H9 (cell line): ENCODE measurements around the gene ANGPT4. TPM values are rescaled to one million over a fixed set of nuclear protein-coding genes. Genes with fewer than 3 reads are reported as not detected.

Experiments used
- DNase-seq: peaks from one replicate; pipeline ENCODE4 v3.0.0-alpha.2; 2017
- H2AFZ ChIP-seq: one replicate; pipeline ENCODE4 v1.6.1; 2013; ENCODE audit warnings: mild to moderate bottlenecking, low read length, control low read depth, moderate library complexity
- H2AK5ac ChIP-seq: 2 replicates; pipeline ENCODE4 v1.6.1; 2013; ENCODE audit warnings: low read length, control low read depth, mixed read lengths; ENCODE audit not compliant: insufficient read length
- H2BK120ac ChIP-seq: one replicate; pipeline ENCODE4 v1.6.1; 2013; ENCODE audit warnings: low read depth, mild to moderate bottlenecking, low read length, control low read depth, inconsistent platforms; ENCODE audit not compliant: poor library complexity, severe bottlenecking
- H2BK12ac ChIP-seq: 2 replicates; pipeline ENCODE4 v1.6.1; 2013; ENCODE audit warnings: low read length, control low read depth, mixed read lengths, low read depth; ENCODE audit not compliant: insufficient read length
- H2BK15ac ChIP-seq: 2 replicates; pipeline ENCODE4 v1.6.1; 2013; ENCODE audit warnings: low read depth, low read length, control low read depth
- H2BK20ac ChIP-seq: one replicate; pipeline ENCODE4 v1.6.1; 2013; ENCODE audit warnings: low read depth, mild to moderate bottlenecking, low read length, control low read depth, inconsistent platforms; ENCODE audit not compliant: poor library complexity, severe bottlenecking
- H2BK5ac ChIP-seq: 2 replicates; pipeline ENCODE4 v1.6.1; 2013; ENCODE audit warnings: low read length, control low read depth, mixed read lengths; ENCODE audit not compliant: insufficient read length
- H3K14ac ChIP-seq: 2 replicates; pipeline ENCODE4 v1.6.1; 2013; ENCODE audit warnings: low read length, control low read depth; ENCODE audit not compliant: insufficient read depth
- H3K18ac ChIP-seq: 2 replicates; pipeline ENCODE4 v1.6.1; 2013; ENCODE audit warnings: low read depth, mild to moderate bottlenecking, mixed read lengths, low read length, control low read depth; ENCODE audit not compliant: insufficient read length
- H3K23ac ChIP-seq: 2 replicates; pipeline ENCODE4 v1.6.1; 2013; ENCODE audit warnings: low read length, control low read depth, mixed read lengths, low read depth; ENCODE audit not compliant: insufficient read length
- H3K23me2 ChIP-seq: 2 replicates; pipeline ENCODE4 v1.6.1; 2013; ENCODE audit warnings: low read depth, mild to moderate bottlenecking, mixed read lengths, low read length, control low read depth; ENCODE audit not compliant: insufficient read length, poor library complexity, severe bottlenecking
- H3K27ac ChIP-seq: 2 replicates; pipeline ENCODE4 v1.5.1; 2013; ENCODE audit warnings: low read length, control low read depth, mixed read lengths, low read depth; ENCODE audit not compliant: insufficient read length
- H3K27me3 ChIP-seq: 2 replicates; pipeline ENCODE4 v1.6.1; 2013; ENCODE audit warnings: low read length, control low read depth, inconsistent platforms; ENCODE audit not compliant: insufficient read depth
- H3K4ac ChIP-seq: 2 replicates; pipeline ENCODE4 v1.6.1; 2013; ENCODE audit warnings: low read depth, mild to moderate bottlenecking, control low read depth, inconsistent platforms, low read length, moderate library complexity
- H3K4me1 ChIP-seq: 2 replicates; pipeline ENCODE4 v1.6.1; 2013; ENCODE audit warnings: low read length, control low read depth, inconsistent platforms; ENCODE audit not compliant: insufficient read depth
- H3K4me2 ChIP-seq: 2 replicates; pipeline ENCODE4 v1.6.1; 2013; ENCODE audit warnings: low read length, control low read depth, mixed read lengths; ENCODE audit not compliant: insufficient read length, insufficient read depth
- H3K56ac ChIP-seq: 2 replicates; pipeline ENCODE4 v1.6.1; 2013; ENCODE audit warnings: low read depth, mild to moderate bottlenecking, mixed read lengths, low read length, control low read depth; ENCODE audit not compliant: insufficient read length
- H3K79me1 ChIP-seq: 2 replicates; pipeline ENCODE4 v1.6.1; 2013; ENCODE audit warnings: low read depth, mild to moderate bottlenecking, moderate library complexity, low read length, control low read depth, inconsistent platforms; ENCODE audit not compliant: insufficient read depth, poor library complexity, severe bottlenecking
- H3K79me2 ChIP-seq: 2 replicates; pipeline ENCODE4 v1.6.1; 2013; ENCODE audit warnings: low read length, control low read depth, inconsistent platforms; ENCODE audit not compliant: insufficient read depth
- H3K9ac ChIP-seq: 2 replicates; pipeline ENCODE4 v1.6.1; 2013; ENCODE audit warnings: low read length, control low read depth, mixed read lengths; ENCODE audit not compliant: insufficient read length; ENCODE audit errors: extremely low read depth
- H3K9me3 ChIP-seq: one replicate; pipeline ENCODE4 v1.6.1; 2013; ENCODE audit warnings: low read depth, low read length, inconsistent platforms; ENCODE audit not compliant: control insufficient read depth
- H3T11ph ChIP-seq: one replicate; pipeline ENCODE4 v1.6.1; 2013; ENCODE audit warnings: mild to moderate bottlenecking, low read length, control low read depth, inconsistent platforms
- H4K20me1 ChIP-seq: one replicate; pipeline ENCODE4 v1.6.1; 2013; ENCODE audit not compliant: control insufficient read depth, insufficient read length, insufficient read depth
- H4K5ac ChIP-seq: 2 replicates; pipeline ENCODE4 v1.6.1; 2013; ENCODE audit warnings: low read depth, mild to moderate bottlenecking, mixed read lengths, low read length, control low read depth; ENCODE audit not compliant: insufficient read length
- H4K8ac ChIP-seq: replicated peaks from 2 replicates; pipeline ENCODE4 v1.6.1; 2013; ENCODE audit warnings: low read length, control low read depth, mixed read lengths, low read depth; ENCODE audit not compliant: insufficient read length
- H4K91ac ChIP-seq: 2 replicates; pipeline ENCODE4 v1.6.1; 2013; ENCODE audit warnings: low read depth, mild to moderate bottlenecking, moderate library complexity, mixed read lengths, low read length, control low read depth; ENCODE audit not compliant: insufficient read length
- H3K27ac Mint-ChIP-seq, 3 experiments: 2 replicates in 2 of 3; 3 replicates in 1 of 3; pipeline ENCODE4 v1.8.0; 2020 to 2021; ENCODE audit warnings: mixed read lengths in 3 of 3, mild to moderate bottlenecking in 1 of 3, moderate library complexity in 1 of 3
- H3K27me3 Mint-ChIP-seq: 2 replicates; pipeline ENCODE4 v1.8.0; 2021; ENCODE audit warnings: low read depth, mild to moderate bottlenecking, moderate library complexity, mixed read lengths
- H3K36me3 Mint-ChIP-seq, 3 experiments: 2 replicates in 2 of 3; 3 replicates in 1 of 3; pipeline ENCODE4 v1.8.0; 2020 to 2021; ENCODE audit warnings: low read depth in 3 of 3, mixed read lengths in 3 of 3; ENCODE audit not compliant: insufficient read depth in 1 of 3
- H3K4me1 Mint-ChIP-seq, 2 experiments: 2 replicates each; pipeline ENCODE4 v1.8.0; 2020; ENCODE audit warnings: mixed read lengths in 2 of 2
- H3K4me3 Mint-ChIP-seq, 2 experiments: 2 replicates in 1 of 2; 3 replicates in 1 of 2; pipeline ENCODE4 v1.8.0; 2020 to 2021; ENCODE audit warnings: mild to moderate bottlenecking in 2 of 2, mixed read lengths in 2 of 2, moderate library complexity in 1 of 2
- H3K9me3 Mint-ChIP-seq, 2 experiments: 2 replicates in 1 of 2; 3 replicates in 1 of 2; pipeline ENCODE4 v1.8.0; 2020; ENCODE audit warnings: mild to moderate bottlenecking in 2 of 2, mixed read lengths in 2 of 2, moderate library complexity in 1 of 2
- CTCF ChIP-seq: fragments of 200-600 bp; sonication (generic); conservative IDR thresholded peaks from 3 replicates; pipeline ENCODE4 v1.8.0; 2021; ENCODE audit warnings: antibody characterized with exemption, mild to moderate bottlenecking
- WGBS: extraction: QIAGEN DNeasy Blood & Tissue Kit; methylation state at CpG from one replicate; pipeline ENCODE4 v1.1.7; 2013; ENCODE audit warnings: missing lambda C conversion rate, low lambda C conversion rate, mixed read lengths; ENCODE audit not compliant: insufficient read length; ENCODE audit errors: extremely low coverage; 5-methylcytosine and 5-hydroxymethylcytosine counted together
- total RNA-seq: library from RNA; stranded (reverse); gene quantifications from 2 replicates; pipeline ENCODE4 v1.2.1, GENCODE V29; 2021

The ANGPT4 gene
- total RNA-seq, 1 experiment from 2014 or later: 0.11 TPM

DNA sequence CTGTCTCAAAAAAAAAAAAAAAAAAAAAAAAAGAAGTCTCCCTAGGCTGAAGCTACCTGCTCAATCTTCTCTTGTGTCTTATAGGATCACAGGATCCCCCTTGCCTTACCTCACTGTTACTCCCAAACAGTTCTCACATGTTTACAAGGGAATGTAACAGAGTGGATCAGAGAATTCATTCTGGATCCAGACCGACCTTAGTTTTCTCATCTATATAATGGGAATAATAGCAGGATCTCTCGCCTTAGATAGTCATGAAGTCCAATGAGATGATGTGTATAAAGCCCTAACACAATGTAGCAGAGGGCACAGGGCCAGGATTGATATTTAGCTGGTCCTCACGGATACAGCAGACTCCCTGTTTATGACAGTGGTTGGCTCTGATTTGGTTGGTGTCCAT lies 84.9 kb downstream of the ANGPT4 start:
- no peak overlapping the region for H3K23ac ChIP-seq
- no peak overlapping the region for H3K27ac ChIP-seq
- no peak overlapping the region for H3K4me2 ChIP-seq
- WGBS: no CpG with 5 or more reads among the region's 3 CpGs
- H3K79me2 ChIP-seq: no peaks in the 10 kb centered on the region
- H2BK15ac ChIP-seq: no peak overlapping the region
- no peak overlapping the region for H3K4ac ChIP-seq
- H3K4me1 ChIP-seq: no peaks in the 10 kb centered on the region
- no peak for TF ChIP-seq CTCF
- no peak overlapping the region for H2AK5ac ChIP-seq
- peaks cover 14% of the 10 kb centered on the region for H3K27me3 Mint-ChIP-seq
- no peak overlapping the region for H3K56ac ChIP-seq
- no peak overlapping the region for H4K8ac ChIP-seq
- H3K36me3 Mint-ChIP-seq: no peaks in the 10 kb centered on the region; a peak in 1 of 7 replicates
- H4K20me1 ChIP-seq: no peaks in the 10 kb centered on the region
- H3K79me1 ChIP-seq: no peaks in the 10 kb centered on the region
- H3K9me3 ChIP-seq: no peaks in the 10 kb centered on the region
- no peak overlapping the region for H3K27ac Mint-ChIP-seq
- H3K4me1 Mint-ChIP-seq: peaks cover 20% of the 10 kb centered on the region in 2 experiments
- DNase-seq: no peak
- H3K27me3 ChIP-seq: peaks cover 4% of the 10 kb centered on the region; the same call in 1 of the 2 replicates
- no peak overlapping the region for H2BK5ac ChIP-seq
- no peak overlapping the region for H2BK120ac ChIP-seq
- no peak overlapping the region for H3K9ac ChIP-seq
- H4K91ac ChIP-seq: no peak overlapping the region
- no peaks in the 10 kb centered on the region; a peak in 1 of 5 replicates for H3K9me3 Mint-ChIP-seq
- no peak overlapping the region for H2AFZ ChIP-seq
- no peak overlapping the region for H4K5ac ChIP-seq
- H3K14ac ChIP-seq: no peak overlapping the region
- no peak overlapping the region for H2BK12ac ChIP-seq
- no peak overlapping the region for H3K18ac ChIP-seq
- H3K4me3 Mint-ChIP-seq: no peak overlapping the region
- no peak overlapping the region for H3T11ph ChIP-seq
- H3K23me2 ChIP-seq: peaks cover 7% of the 10 kb centered on the region
- no peak overlapping the region for H2BK20ac ChIP-seq
